Right hindlimb (tissue), 1 donor: ENCODE results near the gene GPC3.
"Not testable (repeated sequence)": the region's sequence is repeated elsewhere in the genome, so short reads cannot be mapped to it uniquely, and the experiment has no call there.

Experiments used
- DNase-seq: peaks from one replicate; pipeline ENCODE4 v3.0.0-alpha.2; 2018

The GPC3 gene

GRCh38 chrX:133638285-133638684 lies 347.1 kb downstream of the GPC3 start:
- no peak for DNase-seq

- DNase-seq: no peak
Observed at GRCh38 chrX:133637765-133638164, 347.6 kb downstream of the GPC3 start.

- DNase-seq: no peak
Observed at GRCh38 chrX:133636009-133636408, 349.4 kb downstream of the GPC3 start.

- no peak for DNase-seq
Observed at GRCh38 chrX:133634416-133634815, 351.0 kb downstream of the GPC3 start.

GRCh38 chrX:133633950-133634349 lies 351.4 kb downstream of the GPC3 start:
- DNase-seq: no peak

GRCh38 chrX:133633162-133633561 lies 352.2 kb downstream of the GPC3 start:
- no peak for DNase-seq

DNA sequence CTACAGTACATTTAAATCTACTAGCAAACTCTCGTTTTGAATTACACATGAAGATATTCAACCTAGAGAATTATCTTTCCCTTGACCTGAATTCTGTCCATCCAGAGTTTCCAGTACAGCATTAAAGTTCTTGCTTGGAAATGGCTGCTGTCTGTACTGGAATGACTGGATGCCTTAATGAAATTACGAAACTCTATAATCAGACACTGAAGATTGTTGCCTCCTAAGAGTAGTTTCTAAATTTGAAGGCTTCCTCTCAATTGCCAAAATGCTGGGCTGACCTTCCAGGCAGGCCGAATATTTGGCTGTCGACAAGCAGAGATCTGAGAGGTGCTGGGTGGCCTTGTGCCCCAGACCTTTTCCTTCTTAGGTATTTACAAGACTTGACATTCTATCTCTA lies 355.0 kb downstream of the GPC3 start:
- DNase-seq: no peak

DNA sequence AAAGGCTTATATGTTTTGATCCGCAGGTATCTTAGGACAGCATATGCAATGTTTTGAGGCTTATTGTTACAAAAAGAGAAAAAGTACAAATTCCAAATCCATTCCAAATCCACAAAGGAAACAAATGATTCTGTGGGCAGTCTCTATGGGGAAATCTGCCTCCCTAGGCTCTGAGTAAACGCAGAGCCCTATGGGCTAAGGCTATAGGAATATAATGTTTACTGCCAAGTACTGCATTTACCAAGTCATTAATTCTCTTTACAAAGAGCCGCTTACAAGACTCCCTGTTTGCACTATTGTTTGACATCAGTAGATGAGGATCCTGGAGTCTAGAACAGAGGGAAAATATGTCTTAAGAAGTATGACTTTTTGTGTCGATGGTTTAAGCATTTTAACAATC lies 357.7 kb downstream of the GPC3 start:
- no peak for DNase-seq

- DNase-seq: not testable (repeated sequence)
Observed at GRCh38 chrX:133621384-133621783, 364.0 kb downstream of the GPC3 start.

GRCh38 chrX:133611676-133612075 lies 373.7 kb downstream of the GPC3 start:
- no peak for DNase-seq

DNA sequence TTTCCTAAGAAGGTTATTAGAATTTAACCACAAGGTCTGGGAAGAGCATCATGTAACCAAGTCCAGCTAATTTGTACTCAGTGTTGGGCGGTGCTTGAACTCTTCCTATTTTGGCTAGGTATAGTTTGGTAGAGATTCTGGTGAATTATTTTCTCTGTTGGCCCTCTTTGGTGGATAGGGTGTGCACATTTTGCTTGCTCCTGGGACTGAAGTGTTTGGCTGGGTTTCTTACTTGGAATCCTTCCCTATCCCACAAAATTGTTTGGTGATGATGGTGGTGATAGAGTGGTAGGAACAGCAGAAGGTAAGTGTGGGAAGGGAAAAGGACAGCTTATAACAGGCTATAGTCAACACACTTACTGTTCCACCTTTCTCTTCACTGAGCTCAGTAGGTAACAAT lies 375.3 kb downstream of the GPC3 start:
- no peak for DNase-seq

GRCh38 chrX:133609166-133609565 lies 376.2 kb downstream of the GPC3 start:
- no peak for DNase-seq

GRCh38 chrX:133608406-133608805 lies 377.0 kb downstream of the GPC3 start:
- no peak for DNase-seq

DNA sequence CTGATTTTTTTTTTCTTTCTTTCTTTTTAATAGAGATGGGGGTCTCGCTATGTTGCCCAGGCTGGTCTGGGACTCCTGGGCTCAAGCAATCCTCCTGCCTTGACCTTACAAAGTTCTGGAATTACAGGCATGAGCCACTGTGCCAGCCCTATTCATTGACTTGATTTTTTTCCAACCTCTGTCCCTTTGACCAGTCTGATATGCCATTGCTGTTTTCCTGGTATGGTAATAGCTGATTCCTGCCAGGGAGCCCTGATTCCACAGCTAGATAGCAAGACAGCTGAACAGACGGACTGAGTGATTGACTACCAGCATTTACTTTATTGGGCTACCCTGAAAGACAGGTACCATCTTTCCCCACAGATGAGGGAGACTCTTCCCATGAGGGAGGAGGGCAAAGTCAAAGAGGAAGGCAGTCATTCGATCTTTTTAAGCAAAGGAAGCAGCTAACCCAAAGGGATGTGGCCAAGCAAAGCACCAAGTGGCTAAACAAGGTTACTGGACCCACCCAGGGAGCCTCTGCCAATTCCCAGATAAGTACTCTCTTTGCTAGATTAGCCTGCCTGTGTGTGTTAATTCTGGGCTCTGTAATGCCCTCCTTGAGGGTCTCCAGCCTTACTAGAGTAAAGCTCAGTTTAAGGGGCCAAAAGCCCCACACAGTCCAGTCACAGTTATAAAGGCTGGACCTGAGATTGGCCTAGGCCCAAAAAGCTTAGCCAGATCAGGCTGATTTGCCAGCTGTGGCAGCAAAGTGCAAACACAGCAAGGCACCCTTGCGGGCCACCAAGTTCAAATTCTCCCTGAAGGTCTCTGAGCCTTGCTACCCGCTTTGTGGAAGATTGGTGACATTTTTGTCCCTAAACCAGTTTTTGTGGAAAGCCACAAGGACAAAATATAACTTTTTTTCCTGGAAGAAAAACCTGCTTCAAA lies 377.7 kb downstream of the GPC3 start:
- peak; percentile 17 for DNase-seq

DNA sequence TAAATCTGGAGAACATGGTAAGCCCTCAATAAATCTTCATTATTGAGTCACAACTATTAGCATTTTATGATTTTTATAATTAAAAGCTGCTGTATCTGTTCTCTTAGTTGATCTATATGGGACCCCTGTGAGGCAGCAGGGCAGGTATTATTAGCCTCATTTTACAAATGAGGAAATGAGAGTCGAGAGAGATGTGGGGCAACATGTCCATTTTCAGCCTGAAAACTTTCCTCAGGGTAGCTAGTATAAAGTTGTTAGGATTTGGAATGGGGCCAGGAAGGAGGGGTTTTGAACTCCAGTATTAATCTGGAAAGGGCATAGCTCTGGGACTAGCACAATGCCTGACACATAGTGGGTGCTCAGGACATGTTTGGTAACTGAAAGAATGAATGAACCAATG lies 378.4 kb downstream of the GPC3 start:
- no peak for DNase-seq

DNA sequence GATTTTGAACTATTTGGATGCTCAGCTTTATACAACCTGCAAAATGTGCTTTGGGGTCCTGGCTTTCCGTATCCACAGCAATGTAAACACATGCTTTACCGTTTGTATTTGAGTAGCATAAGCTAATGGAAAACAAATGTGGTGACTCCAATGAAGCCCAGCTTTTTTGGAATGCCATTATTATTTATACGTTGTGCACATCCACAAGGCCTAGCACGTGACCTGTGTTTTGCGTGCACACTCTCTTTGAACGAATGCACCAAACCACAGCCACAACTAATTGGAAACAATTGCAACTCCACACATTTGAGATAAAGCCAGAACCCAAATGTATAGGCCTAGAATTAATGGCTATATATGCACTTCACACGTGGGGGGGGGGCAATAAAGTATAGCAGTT lies 380.6 kb downstream of the GPC3 start:
- DNase-seq: peak; percentile 14

DNA sequence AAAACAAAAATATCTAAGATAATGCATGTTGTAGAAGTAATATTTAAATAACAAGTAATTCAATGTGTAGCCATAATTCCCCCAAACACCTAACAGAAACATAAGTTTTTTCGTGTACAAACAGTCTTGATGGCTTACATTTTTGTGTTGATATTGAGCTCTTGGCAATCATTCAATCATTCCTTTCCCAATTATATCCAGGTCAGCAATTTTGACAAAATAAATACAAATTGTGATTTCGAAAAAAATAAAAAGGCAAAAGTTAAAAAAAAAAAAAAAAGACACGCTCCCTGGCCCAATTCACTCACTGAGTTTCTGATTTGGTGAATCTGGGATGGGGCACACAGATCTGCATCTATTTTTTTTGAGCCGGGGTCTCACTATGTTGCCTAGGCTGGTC lies 382.5 kb downstream of the GPC3 start:
- DNase-seq: no peak

GRCh38 chrX:133601116-133601515 lies 384.3 kb downstream of the GPC3 start:
- no peak for DNase-seq

- no peak for DNase-seq
Observed at GRCh38 chrX:133600536-133600935, 384.9 kb downstream of the GPC3 start.

DNA sequence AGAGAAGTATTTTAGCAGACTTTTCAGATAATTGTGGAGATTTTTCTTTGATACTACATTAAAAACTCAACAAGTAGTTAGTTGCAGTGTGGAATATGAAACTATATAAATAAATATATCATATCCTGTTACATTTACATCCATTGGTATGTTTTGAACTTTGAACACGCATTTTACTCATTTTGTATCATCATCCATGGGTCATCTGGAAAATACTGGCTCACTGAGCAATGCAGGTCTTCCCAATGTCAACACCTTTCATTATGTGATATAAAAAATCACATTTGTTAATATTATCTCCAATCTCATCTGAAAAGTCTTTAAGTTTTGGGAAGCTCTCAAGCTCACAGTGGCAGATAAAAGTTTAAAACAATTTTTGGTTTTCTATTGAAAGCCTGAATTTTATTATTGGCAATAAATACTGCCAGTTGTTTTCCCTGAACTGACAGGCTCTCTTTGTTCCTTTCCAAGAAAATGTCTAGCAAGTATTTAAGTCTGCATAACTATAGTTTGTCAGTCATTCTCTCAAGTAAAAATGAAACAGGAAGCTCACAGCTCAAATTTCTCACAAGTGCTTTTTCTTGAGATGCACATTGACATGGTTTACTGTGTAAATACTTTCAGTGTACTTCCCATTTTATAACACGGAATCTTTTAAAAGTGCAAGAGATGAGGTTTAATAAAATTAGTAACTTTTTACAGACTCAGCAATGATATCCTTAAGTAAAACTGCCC lies 386.6 kb downstream of the GPC3 start:
- no peak for DNase-seq

DNA sequence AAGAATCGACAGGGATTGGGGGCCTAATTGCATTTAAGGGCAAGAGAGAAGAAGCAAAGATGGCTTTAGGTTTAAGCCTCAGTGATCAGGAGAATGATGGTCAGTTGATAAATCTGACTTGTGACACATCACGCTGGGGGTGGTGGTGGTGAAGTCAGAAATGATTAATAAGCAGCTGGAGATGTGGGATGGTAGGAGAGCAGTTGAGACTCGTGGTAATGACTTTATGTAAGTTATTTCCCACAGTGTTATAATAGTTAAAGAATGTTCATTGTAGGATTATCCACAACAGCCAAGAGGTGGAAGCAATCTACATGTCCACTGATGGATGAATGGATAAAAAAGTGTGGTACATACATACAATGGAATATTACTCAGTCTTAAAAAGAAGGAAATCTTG lies 391.2 kb downstream of the GPC3 start:
- no peak for DNase-seq

GRCh38 chrX:133593531-133593930 lies 391.9 kb downstream of the GPC3 start:
- no peak for DNase-seq

DNA sequence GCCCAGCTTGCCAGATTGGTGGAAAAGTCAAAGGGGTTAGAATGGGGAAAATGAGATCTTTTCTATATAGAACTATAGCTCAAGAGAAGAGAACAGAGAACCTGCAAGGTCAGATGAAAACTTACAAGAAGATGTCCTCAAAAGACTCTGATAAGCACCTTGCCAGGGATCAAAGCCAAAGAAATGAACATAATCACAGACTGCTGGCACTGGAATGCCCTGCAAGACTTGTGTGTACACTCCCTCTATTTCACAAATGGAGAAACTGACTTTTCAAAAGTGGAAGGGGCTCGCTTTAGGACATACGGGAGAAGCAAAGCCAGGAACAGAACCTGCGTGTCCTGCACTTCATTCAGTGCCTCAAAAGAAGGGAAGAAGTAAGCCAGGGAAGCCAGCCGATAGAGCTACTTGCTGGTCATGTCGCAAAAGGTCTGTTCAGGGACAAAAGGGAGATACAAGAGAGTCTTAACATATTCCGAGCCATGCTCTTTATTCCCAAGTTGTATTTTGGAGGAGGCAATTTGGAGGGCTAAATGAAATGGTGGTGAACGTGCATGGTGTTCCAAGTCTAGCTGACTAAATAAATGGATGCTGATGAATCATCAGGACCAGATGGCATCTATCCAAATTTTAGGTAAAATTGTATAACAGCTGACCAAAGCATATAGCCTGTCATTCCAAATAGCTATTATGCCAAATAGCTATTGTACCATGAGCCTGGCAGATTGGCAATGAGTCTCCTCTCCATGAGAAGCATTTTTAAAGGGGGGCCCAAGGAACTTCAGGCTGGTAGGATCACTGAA lies 394.5 kb downstream of the GPC3 start:
- no peak for DNase-seq
